Ishikawa (cell line): Measurements from ENCODE around the gene ADM.

Experiments
- CEBPB ChIP-seq: IDR thresholded peaks from 2 replicates; pipeline ENCODE4 v1.6.1; 2012
- CREB1 ChIP-seq: IDR thresholded peaks from 2 replicates; pipeline ENCODE4 v1.6.1; 2012; ENCODE audit warnings: low read depth
- EGR1 ChIP-seq: IDR thresholded peaks from 2 replicates; pipeline ENCODE4 v1.6.1; 2012
- EP300 ChIP-seq: IDR thresholded peaks from 2 replicates; pipeline ENCODE4 v1.6.1; 2012; ENCODE audit warnings: borderline replicate concordance
- MAX ChIP-seq: IDR thresholded peaks from 2 replicates; pipeline ENCODE4 v1.6.1; 2012
- TCF12 ChIP-seq: IDR thresholded peaks from 2 replicates; pipeline ENCODE4 v1.6.1; 2012; ENCODE audit warnings: low read depth

GRCh38 chr11:10351765-10352641, 47.1 kb downstream of the ADM start:
- TF ChIP-seq EGR1, result no peak
- TF ChIP-seq CREB1, result no peak
- TF ChIP-seq MAX, result no peak
- no peak for TF ChIP-seq TCF12
- no peak for TF ChIP-seq EP300
- TF ChIP-seq CEBPB, result no peak
